NCI-H748 (cell line): ENCODE results near the gene TMEM225B.
"Not testable (repeated sequence)": the region's sequence is repeated elsewhere in the genome, so short reads cannot be mapped to it uniquely, and the experiment has no call there.

Source experiments
- DNase-seq: peaks from one replicate; lab custom pipeline; 2025; ENCODE audit not compliant: unreplicated experiment; lab: John Stamatoyannopoulos, UW

The TMEM225B gene

GRCh38 chr7:99653754-99654153 lies 55.7 kb downstream of the TMEM225B start:
- DNase-seq = no peak

- DNase-seq = not testable (repeated sequence)
Observed at GRCh38 chr7:99654626-99655025, 56.6 kb downstream of the TMEM225B start.

- not testable (repeated sequence) for DNase-seq
Observed at GRCh38 chr7:99657879-99658278, 59.8 kb downstream of the TMEM225B start.
